ENCODE results near the gene CLN3. TPM values are rescaled to one million over a fixed set of nuclear protein-coding genes. Genes with fewer than 3 reads are reported as not detected.
"Not testable (repeated sequence)": the region's sequence is repeated elsewhere in the genome, so short reads cannot be mapped to it uniquely, and the experiment has no call there.

The CLN3 gene
- total RNA-seq, 1 donor: 39.0 TPM

GRCh38 chr16:28495098-28495793, 3.4 kb upstream of the CLN3 start:
- DNase-seq (ENCODE audit: low read depth in 2 of 3, low spot score in 2 of 3): no peak

DNA sequence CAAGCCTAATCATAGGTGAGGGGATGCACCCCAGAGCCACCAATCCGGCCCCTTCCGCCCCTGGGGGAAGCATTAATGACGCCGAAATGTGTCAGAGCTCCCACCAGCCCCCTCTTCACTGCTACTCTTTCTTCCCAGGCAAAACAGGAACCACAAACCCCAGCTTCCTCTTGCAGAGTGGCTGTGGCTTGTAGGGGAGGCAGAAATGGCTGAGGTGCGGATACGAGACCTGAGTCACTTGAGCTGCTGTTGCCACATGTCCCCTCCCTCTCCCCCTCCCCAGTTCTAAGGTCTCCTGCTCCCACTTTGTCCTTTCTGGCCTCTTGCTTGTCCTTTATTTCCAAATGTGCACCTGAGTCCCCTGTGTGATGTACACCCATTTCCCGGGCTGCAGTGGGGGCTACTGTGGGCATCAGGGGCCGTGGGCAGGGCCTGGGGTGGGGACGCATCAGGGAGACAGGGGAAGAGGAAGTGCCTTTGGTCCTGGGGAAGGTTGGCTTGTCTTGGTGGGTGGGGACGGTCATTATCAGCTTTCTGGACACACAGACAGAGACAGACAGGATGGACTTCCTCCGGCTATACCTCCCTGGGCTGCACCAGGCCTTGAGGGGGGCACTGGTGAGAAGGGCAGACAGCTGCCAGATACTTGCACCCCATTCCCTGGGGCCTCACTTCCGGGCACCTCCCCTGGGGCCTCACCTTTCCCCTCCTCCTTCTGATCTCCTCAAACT, 2.4 kb upstream of the CLN3 start, which contains the start of gene APOBR:
Gene APOBR (plus strand): TSS at position 523 of the 731 bp plus-strand sequence. CDS start 39 bp downstream, at position 562.
- DNase-seq (ENCODE audit: low read depth in 2 of 3, low spot score in 2 of 3): peak; percentile 77 to 97 (median 96)

DNA sequence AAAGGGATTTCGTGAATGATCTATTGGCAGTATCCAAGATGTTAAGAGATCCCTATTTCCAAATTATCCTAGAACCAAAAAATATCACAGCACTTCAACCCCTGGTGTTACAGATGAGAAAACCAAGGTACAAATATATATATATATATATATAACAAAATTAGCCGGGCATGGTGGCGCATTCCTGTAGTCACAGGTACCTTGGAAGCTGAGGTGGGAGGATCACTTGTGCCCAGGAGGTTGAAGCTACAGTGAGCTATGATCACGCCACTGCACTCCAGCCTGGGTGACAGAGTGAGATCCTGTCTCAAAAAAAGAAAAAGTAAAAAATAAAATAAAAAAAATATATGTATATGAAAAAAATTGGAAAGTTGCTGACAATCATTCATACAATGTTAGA, 637 bp upstream of the CLN3 start:
- no peak for DNase-seq (ENCODE audit: low read depth in 2 of 3, low spot score in 2 of 3)

DNA sequence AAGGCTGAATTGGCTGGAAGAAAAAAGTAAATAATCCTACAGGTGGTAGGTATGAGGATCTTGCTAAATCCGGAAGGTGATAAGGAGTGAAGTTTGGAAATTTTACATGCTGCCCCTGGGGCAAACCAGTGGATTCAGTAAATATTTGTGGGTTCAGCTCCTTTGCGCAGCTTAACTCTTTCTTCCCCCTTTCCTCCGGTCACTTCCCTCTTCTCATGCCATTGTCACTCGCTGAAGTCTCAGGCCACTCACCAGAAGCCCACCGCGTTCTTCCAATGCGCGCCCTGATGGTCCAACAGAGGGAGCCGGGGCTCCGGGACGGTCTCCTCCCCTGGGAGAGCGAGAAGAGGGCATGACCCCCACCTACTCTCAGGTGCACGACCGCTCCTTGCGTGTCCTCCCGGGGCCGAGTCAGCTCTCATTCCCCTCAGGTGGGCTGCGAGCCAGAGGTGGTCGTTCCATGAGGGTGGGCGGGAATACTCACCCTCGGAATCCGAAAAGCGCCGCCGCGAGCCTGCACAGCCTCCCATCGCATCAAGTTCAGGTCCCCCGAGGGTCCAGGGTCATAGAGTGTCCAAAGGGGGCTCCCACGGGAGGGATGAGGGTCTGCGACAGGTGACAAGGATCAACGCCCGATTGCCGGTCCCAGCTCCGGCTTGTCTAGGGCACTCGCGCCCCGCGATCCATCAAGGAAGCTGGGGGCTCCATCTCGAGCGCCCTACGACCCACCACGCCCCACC, 474 bp downstream of the CLN3 start:
- DNase-seq (ENCODE audit: low read depth in 2 of 3, low spot score in 2 of 3): peak in 2 of 3 donors; percentile 9 to 46

GRCh38 chr16:28486266-28486665, 5.6 kb downstream of the CLN3 start:
- no peak for DNase-seq (ENCODE audit: low read depth in 2 of 3, low spot score in 2 of 3)

DNA sequence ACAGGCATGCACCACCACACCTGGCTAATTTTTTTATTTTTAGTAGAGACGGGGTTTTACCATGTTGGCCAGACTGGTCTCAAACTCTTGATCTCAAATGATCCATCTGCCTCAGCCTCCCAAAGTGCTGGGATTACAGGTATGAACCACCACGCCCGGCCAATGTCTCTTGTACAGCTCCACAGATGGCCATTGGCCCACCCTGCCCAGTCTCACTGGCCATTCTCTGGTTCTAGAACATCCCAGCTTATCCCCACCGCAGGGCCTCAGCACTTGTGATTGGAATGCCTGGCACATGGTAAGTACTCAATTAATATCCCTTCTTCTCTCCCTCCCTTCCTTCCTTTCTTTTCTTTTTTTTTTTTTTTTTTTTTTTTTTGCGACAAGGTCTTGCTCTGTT, 8.5 kb downstream of the CLN3 start:
- not testable (repeated sequence) for DNase-seq (ENCODE audit: low read depth in 2 of 3, low spot score in 2 of 3)

GRCh38 chr16:28482026-28482425, 9.8 kb downstream of the CLN3 start:
- DNase-seq (ENCODE audit: low read depth in 2 of 3, low spot score in 2 of 3): no peak

- DNase-seq (ENCODE audit: low read depth in 2 of 3, low spot score in 2 of 3): no peak
These were observed 13.2 kb downstream of the CLN3 start for GRCh38 chr16:28478506-28479180.

DNA sequence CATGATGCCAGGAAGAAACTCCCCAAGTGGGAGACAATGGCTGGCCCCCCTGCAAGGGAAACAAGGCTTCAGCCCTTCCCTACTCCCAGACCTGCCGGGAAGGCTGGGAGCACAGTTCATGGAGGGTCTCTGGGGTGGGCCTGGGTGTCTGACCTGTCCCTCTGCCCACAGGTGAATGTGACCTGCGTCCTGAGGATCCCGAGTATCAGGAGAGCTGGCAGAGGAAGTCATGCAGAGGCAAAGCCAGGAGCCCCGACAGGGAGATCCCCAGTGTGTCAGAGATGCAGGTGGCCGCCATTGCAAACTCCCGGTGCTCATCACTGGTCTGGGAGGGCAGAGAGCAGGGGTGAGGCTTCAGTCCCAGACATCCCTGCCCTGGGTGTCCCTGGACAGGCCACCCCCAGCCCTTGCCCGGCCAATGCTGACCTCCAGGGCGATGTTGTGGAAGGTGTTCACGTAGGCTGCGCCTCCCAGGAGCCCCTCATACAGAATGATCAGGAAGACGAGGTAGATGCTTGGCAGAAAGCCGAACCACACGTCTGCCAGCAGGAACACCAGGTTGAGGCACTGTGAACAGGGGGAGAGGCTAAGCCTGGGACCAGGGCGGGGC, 14.5 kb downstream of the CLN3 start:
- DNase-seq (ENCODE audit: low read depth in 2 of 3, low spot score in 2 of 3): no peak

DNA sequence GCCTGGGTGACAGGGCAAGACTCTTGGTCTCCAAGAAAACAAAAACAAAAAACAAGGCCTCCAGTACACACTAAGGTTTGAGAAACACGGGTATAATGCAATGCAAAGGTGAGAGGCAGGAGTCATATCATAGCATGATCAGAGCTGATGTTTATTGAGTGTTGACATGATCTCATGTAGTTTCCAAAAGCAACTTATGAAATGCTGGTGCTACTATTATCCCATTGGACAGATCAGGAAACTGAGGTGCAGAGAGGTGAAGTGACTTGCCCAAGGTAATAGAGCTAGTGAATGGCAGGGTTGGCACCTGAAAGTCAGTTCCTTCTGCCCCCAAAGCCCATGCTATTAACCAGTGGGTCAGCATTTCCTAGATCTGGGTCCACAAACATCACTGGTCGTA, 16.7 kb downstream of the CLN3 start:
- DNase-seq (ENCODE audit: low read depth in 2 of 3, low spot score in 2 of 3): no peak

GRCh38 chr16:28473714-28474265, 18.1 kb downstream of the CLN3 start:
- no peak for DNase-seq (ENCODE audit: low read depth in 2 of 3, low spot score in 2 of 3)

DNA sequence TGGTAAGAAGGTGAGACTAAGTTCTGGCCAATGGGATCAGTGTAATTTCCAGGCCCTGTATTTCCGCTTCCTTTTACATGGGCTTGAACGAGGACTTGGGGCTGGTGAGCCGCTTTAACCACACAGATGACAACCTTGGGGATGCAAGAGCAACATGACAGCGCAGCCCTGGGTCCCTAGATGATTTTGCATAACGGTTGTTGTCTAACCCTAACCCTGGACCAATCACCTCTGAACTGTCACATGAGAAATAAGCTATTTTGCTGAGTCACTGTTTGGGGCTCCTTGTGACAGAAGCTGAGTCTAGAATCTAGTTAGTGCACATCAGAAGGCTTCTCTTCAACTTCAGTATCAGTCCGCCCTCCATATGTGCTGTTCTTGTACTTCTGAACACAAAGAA, 44.8 kb downstream of the CLN3 start:
- not testable (repeated sequence) for DNase-seq (ENCODE audit: low read depth in 2 of 3, low spot score in 2 of 3)

DNA sequence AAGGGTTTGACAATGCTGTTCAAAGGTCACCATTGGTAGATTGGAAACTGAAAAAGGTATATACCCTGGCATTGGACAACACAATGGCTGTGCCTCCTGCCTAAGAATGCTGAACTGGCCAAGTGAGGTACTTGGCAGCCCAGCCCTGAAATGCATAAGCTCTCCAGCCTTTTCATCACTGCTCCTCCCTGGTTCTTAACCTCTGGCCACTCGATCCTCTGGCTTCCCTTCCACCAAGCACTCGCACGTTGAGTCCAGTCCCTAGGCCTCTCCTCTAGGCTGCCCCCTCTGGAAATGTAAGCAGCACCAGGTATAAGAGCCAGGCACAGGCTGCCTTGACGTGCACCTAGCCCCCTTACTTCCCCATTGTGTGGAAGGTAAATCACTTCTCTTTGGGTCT, 45.5 kb downstream of the CLN3 start:
- not testable (repeated sequence) for DNase-seq (ENCODE audit: low read depth in 2 of 3, low spot score in 2 of 3)

GRCh38 chr16:28443943-28444342, 47.9 kb downstream of the CLN3 start:
- DNase-seq (ENCODE audit: low read depth in 2 of 3, low spot score in 2 of 3): not testable (repeated sequence)

- DNase-seq (ENCODE audit: low read depth in 2 of 3, low spot score in 2 of 3): not testable (repeated sequence)
These were observed 53.0 kb downstream of the CLN3 start for GRCh38 chr16:28438899-28439298.

DNA sequence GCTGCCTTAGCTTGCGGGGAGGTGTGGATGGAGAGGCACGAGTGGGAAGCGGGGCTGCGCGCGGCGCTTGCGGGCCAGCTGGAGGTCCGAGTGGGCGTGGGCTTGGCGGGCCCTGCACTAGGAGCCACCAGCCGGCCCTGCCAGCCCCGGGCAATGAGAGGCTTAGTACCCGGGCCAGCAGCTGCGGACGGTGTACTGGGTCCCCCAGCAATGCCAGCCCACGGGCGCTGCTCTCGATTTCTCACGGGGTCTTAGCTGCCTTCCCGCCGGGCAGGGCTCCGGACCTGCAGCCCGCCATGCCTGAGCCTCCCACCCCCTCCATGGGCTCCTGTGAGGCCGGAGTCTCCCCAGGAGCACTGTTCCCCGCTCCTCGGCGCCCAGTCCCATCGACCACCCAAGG, 56.5 kb downstream of the CLN3 start:
- not testable (repeated sequence) for DNase-seq (ENCODE audit: low read depth in 2 of 3, low spot score in 2 of 3)

All from hematopoietic multipotent progenitor cell (in vitro differentiated cells).